Measurements from ENCODE around the gene PANK3.

DNA sequence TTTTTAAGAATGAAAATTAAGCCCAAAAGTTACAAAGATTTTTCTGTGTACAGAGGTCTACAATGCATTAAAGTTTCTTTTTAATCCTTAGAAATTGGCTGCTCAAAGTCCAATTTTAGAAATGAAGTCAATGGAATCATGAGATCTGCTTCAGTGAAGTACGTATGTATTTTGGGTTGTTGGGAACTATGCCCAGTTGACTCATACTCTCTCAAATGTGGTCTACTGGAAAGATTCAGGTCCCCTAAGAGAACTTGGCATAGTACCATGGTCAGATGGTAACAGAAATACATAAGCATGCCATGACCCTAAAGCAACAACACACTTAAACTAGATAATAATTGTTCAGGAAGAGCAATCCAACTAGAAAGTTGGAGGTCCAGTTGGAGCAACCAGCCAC, 27.0 kb downstream of the PANK3 start:
- TF ChIP-seq, protein P1, sequence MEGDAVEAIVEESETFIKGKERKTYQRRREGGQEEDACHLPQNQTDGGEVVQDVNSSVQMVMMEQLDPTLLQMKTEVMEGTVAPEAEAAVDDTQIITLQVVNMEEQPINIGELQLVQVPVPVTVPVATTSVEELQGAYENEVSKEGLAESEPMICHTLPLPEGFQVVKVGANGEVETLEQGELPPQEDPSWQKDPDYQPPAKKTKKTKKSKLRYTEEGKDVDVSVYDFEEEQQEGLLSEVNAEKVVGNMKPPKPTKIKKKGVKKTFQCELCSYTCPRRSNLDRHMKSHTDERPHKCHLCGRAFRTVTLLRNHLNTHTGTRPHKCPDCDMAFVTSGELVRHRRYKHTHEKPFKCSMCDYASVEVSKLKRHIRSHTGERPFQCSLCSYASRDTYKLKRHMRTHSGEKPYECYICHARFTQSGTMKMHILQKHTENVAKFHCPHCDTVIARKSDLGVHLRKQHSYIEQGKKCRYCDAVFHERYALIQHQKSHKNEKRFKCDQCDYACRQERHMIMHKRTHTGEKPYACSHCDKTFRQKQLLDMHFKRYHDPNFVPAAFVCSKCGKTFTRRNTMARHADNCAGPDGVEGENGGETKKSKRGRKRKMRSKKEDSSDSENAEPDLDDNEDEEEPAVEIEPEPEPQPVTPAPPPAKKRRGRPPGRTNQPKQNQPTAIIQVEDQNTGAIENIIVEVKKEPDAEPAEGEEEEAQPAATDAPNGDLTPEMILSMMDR (IDR thresholded peaks at IDR 0.05): no peak
- no peak for TF ChIP-seq POLR2A (IDR thresholded peaks at IDR 0.05)
